ENCODE data around the gene ACLY.
A peak's percentile ranks its signal among the peaks of the same experiment; 100 is the strongest.
"Not testable (repeated sequence)": the region's sequence is repeated elsewhere in the genome, so short reads cannot be mapped to it uniquely, and the experiment has no call there.

ACLY gene

DNA sequence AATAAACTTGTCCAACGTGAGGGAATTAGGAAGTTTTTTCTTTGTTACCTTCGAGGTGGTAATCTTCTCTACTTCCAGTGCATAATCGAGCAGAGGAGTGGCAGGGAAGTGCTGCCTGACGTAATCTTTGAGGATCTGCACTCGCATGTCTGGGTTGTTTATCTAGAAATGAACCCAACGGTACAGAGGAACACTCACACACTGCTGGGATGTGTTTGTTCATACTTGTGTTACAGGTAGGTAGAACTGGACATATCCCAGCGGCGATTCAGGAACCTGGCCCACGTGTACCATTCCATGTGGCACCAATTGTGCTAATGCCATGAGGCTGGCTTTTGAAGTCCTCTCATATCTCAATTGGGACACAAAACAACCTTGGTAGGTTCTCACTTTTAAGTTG, 49.3 kb downstream of the ACLY start:
- no peak for DNase-seq

- no peak for DNase-seq
Measured at GRCh38 chr17:41868568-41868967, 50.2 kb downstream of the ACLY start.

- no peak for DNase-seq
Measured at GRCh38 chr17:41865596-41865893, 53.2 kb downstream of the ACLY start.

DNA sequence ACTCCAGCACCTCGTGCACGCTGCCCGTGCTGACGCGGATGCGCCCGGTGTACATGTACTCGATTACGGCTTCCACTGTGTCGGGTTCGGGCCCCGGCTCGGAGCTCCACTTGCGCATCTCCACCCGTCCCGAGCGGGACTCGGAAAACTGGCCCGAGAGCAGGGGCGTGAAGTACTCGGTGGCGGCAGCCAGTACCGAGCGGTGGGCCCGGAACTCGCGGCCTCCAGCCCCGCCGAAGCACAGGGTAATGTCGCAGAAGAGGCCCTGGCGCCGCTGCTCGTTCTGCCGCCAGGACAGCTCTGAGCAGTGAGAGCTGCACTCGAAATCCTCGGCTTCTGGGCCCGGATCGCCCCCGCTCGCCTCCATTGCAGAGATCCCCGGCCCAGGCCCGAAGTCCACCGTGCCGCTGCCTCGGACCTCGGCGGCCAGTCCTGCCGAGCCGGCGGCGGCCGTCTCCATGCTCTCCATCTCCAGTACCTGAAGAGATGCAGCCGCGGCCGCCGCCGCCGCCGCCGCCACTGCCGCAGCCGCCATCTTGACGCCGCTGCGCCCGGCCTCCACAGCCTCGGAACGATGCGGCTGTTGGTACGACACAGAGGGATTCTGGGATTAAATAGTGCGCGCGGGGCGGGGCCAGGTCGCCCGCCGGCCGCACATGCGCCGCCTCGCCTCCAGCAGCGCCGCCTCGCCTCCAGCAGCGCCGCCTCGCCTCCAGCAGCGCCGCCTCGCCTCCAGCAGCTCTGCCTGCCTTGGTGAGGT, 53.7 kb downstream of the ACLY start, which contains the start of gene KLHL11:
Gene KLHL11, minus strand, starts transcription at position 588 of the 760 bp plus-strand sequence. Its CDS starts 53 bp downstream, at position 535.
- DNase-seq = peak; percentile 61

DNA sequence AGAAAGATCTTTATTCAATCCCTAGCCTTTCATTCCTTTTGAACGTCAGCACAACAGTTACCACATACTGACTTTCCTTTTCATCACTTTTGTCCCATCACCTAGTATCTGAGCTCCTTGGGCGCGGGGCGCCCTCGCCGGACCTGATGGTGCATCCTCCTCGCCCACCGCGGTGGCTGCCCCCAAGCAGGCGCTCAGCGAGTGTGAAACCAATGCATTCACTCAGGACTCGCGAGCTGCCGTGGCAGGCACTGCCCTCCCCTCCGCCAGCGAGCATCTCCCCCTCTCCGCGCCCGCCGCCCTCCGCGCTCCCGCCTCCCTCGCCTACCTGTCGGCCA, 54.3 kb downstream of the ACLY start:
- no peak for DNase-seq

- no peak for DNase-seq
Measured at GRCh38 chr17:41863074-41863848, 55.5 kb downstream of the ACLY start.

DNA sequence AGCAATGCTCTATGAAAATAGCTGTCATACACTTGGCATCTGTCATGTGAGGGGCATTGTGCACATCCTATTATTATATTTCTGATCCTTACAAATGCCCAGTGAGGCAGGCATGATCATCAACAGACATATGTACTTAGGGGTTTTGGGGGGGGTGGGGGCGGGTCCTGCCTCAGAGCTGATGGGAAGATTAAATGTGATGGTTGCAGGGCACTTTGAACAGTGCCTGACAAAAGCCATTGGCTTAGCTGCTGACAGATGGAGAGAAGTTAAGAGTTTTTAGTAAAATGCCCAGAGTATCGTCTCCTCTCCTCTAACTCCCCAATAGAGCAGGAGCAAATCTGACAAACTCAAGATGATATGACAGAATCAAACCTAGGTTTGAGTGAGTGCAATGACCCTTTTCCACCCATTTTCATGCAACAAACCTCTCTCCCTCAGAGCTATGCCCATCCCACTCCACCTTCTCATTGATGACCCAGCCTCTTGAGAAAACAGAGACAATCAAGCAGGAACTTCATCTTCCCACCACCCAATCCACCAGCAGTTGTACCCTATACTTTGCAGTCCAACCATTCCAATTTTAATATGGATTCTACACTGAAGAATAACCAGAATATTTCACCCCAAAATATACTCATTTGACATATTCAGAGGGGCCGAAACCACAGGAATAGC, 58.4 kb downstream of the ACLY start:
- no peak for DNase-seq

GRCh38 chr17:41851382-41851781, 67.4 kb downstream of the ACLY start:
- not testable (repeated sequence) for DNase-seq

GRCh38 chr17:41849251-41849990, 69.3 kb downstream of the ACLY start:
- no peak for DNase-seq

DNA sequence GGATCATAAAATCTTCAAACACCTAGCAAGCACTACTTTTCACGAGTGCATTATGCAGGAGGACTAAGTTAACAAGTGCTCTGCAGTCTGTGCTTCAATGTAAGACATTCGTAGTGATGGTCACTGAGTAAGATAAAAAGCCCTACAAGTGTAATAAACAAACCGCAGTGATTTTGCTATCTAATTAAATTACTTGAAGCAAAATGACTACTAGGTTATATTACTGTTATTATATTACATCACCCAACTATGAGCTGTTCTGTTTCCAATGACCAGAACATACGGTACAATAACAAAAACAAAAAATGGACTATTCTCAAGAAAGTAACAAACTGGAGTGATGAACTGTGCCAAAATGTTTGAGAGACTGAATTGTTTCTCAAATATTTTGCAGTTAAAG, 70.0 kb downstream of the ACLY start:
- no peak for DNase-seq

- no peak for DNase-seq
Measured at GRCh38 chr17:41844971-41845370, 73.8 kb downstream of the ACLY start.

DNA sequence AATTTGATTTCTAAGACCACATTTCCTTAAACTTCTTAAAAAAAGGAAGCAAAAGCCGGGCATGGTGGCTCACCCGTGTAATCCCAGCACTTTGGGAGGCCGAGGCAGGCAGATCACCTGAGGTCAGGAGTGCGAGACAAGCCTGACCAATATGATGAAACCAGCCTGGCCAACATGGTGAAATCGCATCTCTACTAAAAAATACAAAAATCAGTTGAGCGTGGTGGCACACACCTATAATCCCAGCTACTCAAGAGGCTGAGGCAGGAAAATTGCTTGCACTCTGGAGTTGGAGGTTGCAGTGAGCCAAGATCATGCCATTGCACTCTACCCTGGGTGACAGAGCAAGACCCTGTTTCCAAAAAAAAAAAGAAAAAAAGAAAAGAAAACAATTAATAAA, 78.0 kb downstream of the ACLY start:
- DNase-seq = not testable (repeated sequence)

DNA sequence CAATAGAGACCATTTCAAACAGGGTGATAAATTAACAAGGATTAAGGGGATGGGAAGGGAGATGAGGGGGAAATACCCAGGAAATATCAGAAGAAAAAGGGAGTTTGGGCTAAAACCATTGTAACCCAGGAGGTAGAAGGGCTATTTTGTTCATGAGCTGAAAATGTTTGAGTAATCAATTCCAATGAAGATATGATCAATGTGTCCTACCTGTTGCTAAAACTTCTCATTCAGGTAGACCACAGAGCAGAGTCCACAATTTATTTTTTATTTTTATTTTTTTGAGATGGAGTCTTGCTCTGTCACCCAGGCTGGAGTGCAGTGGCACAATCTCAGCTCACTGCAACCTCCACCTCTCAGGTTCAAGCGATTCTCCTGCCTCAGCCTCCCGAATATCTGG, 79.3 kb downstream of the ACLY start:
- not testable (repeated sequence) for DNase-seq

- DNase-seq = no peak
Measured at GRCh38 chr17:41837761-41838538, 80.8 kb downstream of the ACLY start, which contains the start of gene KLHL10. KLHL10 (plus strand) TSS chr17:41837825; CDS start chr17:41837933, 108 bp downstream.

DNA sequence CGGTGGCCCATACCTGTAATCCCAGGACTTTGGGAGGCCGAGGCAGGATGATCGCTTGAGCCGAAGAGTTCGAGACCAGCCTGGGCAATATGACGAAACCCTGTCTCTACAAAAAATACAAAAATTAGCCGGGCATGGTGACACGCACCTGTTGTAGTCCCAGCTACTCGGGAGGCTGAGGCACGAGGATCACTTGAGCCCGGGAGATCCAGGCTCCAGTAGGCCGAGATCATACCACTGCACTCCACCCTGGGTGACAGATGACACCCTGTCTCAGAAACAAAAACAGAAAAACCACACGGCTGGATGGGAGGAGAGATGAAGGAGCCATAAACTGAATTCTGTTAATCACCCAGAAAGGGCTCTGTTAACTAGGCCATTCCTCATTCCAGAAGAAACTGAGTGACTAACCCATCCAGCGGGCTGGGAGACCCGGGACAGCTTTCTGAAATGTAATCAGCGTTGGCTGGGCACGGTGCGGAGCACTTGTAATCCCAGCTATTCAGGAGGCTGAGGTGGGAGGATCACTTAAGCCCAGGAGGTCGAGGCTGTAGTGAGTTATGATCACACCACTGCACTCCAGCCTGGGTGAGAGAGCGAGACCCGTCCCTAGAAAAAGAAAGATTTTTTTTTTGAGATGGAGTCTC, 82.1 kb downstream of the ACLY start:
- DNase-seq = no peak

DNA sequence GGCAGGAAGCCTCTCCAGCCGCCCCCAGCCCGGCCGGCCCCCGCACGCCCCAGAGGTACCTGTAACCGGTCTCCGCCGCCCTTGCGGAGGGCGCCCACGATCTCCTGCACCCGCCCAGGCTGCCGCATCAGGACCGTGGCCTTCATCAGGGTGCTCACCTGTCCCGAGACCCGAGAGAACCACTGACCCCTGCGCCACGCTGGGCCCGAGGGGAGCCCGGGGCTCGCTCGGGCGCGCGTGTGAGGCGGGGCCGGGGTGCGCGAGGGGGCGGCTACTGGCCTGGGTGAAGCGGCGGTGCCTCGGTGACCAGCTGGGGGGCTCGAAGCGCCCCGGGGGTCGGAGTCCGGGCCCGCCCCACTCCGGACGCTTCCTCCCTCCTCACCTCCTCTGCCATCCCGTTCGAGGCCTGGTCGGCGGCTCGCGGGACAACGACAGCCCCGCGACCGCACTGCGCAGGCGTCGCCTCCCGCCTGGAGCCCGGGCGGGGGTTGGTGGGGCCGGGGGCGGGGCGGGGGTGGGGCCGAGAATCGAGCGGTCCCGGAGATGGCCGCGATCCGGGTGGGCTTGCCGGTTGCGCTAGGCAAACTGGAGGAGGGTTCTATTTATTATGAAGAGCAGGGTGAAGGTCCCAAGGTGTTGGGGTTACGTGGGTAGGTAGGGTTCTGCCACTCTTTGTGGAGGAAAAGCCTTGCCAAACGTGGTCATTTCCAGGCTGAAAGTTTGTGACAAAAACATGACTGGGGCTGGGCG, 82.8 kb downstream of the ACLY start, which contains the start of gene NT5C3B:
Gene NT5C3B, minus strand, starts transcription at position 433 of the 750 bp plus-strand sequence. Its CDS starts 39 bp downstream, at position 394.
- no peak for DNase-seq

- no peak for DNase-seq
Measured at GRCh38 chr17:41835214-41835799, 83.4 kb downstream of the ACLY start.

GRCh38 chr17:41829961-41830360, 88.8 kb downstream of the ACLY start:
- DNase-seq = not testable (repeated sequence)

DNA sequence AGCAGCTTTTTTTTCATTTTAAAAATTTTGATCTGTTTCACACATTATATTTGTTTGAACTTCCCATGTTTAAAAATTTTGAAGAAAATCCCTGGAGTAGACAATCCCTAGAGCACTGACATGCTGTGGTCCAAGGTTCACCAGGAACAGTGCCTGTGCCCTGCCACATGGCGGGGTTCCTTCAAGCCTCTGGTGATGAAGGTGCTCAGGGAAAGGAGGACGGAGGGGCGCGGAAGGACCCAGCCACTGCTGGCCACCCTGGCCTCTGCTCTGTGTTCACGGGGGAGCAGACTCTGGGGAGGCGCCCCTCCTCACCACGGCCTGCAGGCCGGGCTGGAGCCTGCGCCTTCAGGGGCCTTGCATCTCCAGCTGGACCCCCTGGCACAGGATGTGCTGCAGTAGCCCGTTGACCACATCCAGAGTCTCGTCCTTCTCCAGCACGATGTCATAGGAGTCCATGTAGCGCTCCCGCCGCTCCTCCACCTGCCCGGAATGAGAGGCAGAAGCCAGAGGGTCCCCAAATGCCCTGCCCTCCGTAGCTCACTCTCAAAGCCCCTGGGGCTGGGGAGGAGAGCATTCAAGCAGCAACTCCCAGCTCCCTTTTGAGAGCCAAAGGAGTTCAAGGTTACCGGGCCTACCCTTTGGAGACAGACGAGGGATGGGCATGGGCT, 93.4 kb downstream of the ACLY start:
- no peak for DNase-seq

DNA sequence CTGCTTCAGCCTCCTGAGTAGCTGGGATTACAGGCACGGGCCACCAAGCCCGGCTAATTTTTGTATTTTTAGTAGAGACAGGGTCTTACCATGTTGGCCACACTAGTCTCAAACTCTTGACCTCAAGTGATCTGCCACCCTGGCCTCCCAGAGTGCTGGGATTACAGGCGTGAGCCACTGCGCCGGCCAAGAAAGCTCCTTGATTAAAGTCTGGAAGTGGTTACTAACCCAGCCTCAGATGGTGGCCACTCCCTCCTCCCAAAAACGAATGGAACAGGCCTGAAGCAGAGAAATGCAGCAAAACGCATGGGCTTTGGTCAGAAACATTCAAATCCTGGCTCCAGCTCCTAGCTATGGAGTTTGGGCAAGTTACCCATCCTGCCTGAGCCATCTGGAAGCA, 94.7 kb downstream of the ACLY start:
- DNase-seq = no peak
